ENCODE data around the gene OR10G6.
"Not testable (repeated sequence)": the region's sequence is repeated elsewhere in the genome, so short reads cannot be mapped to it uniquely, and the experiment has no call there.

OR10G6 gene

GRCh38 chr11:123995119-123995518, at the start of gene OR10G6:
Gene OR10G6 (minus strand): TSS chr11:123995161. CDS start chr11:123995161, 0 bp downstream.
- no peak for DNase-seq (ENCODE audit: low read depth in 2 of 2)

GRCh38 chr11:124043420-124043819, 48.5 kb upstream of the OR10G6 start:
- DNase-seq (ENCODE audit: low read depth in 2 of 2): no peak

DNA sequence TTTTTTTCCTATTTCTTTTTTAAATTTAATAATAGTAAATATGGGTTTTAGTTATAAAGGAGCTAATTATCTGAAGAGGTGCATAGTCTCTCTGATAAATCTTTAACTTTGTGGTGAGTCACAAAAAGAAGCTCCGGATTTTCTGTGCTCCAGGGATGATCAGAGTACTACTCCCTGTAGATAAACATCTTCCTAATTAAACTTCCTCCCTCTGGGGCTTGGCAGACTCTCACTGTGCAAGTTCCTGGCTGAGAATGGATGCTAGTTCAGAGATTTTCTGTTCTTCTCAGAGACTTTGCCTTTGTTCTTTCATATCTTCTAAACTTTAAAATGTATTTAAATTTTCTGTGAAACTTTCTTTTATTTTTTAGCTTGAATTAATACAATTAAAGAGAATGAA, 46.3 kb upstream of the OR10G6 start, which contains the start of gene OR10G7:
OR10G7 (minus strand) TSS at position 72 of the 400 bp plus-strand sequence. CDS start 2,324 bp downstream, outside the sequence.
- no peak for DNase-seq (ENCODE audit: low read depth in 2 of 2)

GRCh38 chr11:124039557-124039956, 44.6 kb upstream of the OR10G6 start:
- no peak for DNase-seq (ENCODE audit: low read depth in 2 of 2)

DNA sequence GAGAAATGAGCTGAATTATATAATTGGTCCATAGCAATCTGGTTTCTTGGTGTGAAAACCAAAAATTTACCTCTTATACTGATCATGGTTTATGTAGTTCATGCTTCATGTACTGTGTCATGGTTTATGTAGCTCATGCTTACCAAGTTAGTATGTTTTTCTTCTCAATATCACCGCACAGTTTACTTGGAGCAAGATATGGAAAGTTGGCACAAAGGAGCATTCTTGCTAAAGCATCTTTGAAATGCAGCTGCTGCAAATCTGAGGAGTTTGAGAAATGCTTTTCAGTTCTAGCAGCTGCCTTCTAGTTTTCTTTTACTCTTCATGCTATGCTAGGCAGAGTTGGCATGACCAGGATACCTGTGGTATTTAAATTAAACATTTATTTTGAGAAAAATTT, 41.7 kb upstream of the OR10G6 start:
- no peak for DNase-seq (ENCODE audit: low read depth in 2 of 2)

- DNase-seq (ENCODE audit: low read depth in 2 of 2): no peak
These were observed 31.5 kb upstream of the OR10G6 start, which contains the start of gene OR10G8 for GRCh38 chr11:124026498-124026897. Gene OR10G8 (plus strand): TSS chr11:124026798. CDS start chr11:124029623, 2,825 bp downstream.

DNA sequence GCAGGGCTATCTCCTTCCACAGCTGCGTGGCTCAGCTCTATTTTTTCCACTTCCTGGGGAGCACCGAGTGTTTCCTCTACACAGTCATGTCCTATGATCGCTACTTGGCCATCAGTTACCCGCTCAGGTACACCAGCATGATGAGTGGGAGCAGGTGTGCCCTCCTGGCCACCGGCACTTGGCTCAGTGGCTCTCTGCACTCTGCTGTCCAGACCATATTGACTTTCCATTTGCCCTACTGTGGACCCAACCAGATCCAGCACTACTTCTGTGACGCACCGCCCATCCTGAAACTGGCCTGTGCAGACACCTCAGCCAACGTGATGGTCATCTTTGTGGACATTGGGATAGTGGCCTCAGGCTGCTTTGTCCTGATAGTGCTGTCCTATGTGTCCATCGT, 20.9 kb upstream of the OR10G6 start:
- DNase-seq (ENCODE audit: low read depth in 2 of 2): not testable (repeated sequence)

- DNase-seq (ENCODE audit: low read depth in 2 of 2): no peak
These were observed 17.7 kb upstream of the OR10G6 start, which contains the start of gene OR10G4 for GRCh38 chr11:124012697-124013096. Gene OR10G4 (plus strand): TSS chr11:124012997. CDS start chr11:124015575, 2,578 bp downstream.

- DNase-seq (ENCODE audit: low read depth in 2 of 2): no peak
These were observed 15.7 kb downstream of the OR10G6 start for GRCh38 chr11:123979311-123979710.

GRCh38 chr11:123977731-123978347, 17.1 kb downstream of the OR10G6 start, which contains the start of gene OR10S1:
Gene OR10S1 (minus strand): TSS chr11:123977781. CDS start chr11:123977664, 117 bp downstream.
- DNase-seq (ENCODE audit: low read depth in 2 of 2): no peak

- DNase-seq (ENCODE audit: low read depth in 2 of 2): no peak
These were observed 18.0 kb downstream of the OR10G6 start for GRCh38 chr11:123976770-123977560.

DNA sequence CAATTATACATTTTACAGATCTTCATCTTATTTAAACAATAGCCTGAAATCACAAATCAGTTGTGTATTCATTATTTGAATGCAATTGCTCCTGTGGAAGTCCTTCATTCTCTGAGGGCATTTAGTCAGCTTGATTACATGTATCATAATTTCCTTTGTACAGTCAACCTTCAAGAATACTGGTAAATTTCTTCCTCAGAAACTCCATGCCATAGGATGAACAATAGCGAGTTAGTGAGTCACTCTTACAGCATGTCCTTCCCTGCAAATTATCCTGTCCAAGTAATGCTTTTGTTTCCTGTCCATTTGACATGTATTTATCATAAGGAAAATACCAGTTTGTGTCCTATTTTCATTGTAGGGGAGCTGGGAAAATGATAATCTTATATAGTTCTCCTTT, 21.1 kb downstream of the OR10G6 start:
- DNase-seq (ENCODE audit: low read depth in 2 of 2): no peak

DNA sequence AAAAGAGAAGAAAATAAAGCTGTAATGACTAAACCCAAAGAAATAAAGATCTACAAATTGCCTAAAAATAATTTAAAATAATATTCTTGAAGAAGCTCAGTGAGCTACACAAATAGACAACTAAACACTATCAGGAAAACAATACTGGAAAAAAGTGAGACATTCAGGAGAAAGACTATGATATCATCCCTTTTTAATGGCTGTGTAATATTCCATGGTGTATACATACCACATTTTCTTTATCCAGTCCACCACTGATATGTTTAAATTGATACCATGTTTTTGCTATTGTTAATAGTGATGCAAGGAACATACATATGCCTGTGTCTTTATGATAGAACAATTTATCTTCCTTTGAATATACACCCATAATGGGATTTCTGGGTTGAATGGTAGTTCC, 38.2 kb downstream of the OR10G6 start:
- DNase-seq (ENCODE audit: low read depth in 2 of 2): no peak

DNA sequence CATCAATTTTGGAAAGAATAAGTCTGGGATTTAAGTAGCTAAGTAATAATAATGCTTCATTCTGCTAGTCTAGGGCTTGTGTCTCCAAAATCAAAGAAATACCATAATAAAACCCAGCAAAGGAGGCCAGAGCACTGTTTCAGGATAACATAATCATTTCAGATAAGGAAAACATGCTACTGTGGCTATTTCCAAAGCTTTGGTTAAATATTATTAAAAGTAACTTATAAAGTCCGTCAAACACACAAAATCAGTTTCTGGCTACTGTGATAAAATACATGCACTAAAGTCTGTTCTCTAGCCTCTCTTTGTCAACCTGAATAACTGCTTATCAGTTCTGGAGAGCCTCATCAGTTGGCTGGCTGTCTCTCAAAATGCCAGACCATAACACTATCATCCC, 49.8 kb downstream of the OR10G6 start:
- DNase-seq (ENCODE audit: low read depth in 2 of 2): no peak
